MM.1S (cell line): Measurements from ENCODE around the gene TRAT1.

Experiments used
- EZH2 ChIP-seq: fragments of 300-600 bp; sonication (generic); optimal IDR thresholded peaks from 2 replicates; pipeline ENCODE3; 2017; ENCODE audit warnings: low read depth, mild to moderate bottlenecking, antibody characterized with exemption, low read length, mixed read lengths
- TF ChIP-seq, protein P1 (sequence below): fragments of 300-600 bp; sonication (generic); IDR thresholded peaks from 2 replicates; pipeline ENCODE4 v1.5.1; 2016; ENCODE audit warnings: antibody characterized with exemption, low read length, mixed read lengths

- TF ChIP-seq, protein P1, sequence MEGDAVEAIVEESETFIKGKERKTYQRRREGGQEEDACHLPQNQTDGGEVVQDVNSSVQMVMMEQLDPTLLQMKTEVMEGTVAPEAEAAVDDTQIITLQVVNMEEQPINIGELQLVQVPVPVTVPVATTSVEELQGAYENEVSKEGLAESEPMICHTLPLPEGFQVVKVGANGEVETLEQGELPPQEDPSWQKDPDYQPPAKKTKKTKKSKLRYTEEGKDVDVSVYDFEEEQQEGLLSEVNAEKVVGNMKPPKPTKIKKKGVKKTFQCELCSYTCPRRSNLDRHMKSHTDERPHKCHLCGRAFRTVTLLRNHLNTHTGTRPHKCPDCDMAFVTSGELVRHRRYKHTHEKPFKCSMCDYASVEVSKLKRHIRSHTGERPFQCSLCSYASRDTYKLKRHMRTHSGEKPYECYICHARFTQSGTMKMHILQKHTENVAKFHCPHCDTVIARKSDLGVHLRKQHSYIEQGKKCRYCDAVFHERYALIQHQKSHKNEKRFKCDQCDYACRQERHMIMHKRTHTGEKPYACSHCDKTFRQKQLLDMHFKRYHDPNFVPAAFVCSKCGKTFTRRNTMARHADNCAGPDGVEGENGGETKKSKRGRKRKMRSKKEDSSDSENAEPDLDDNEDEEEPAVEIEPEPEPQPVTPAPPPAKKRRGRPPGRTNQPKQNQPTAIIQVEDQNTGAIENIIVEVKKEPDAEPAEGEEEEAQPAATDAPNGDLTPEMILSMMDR = no peak
- TF ChIP-seq EZH2 = no peak
Measured at GRCh38 chr3:108894981-108895380, 72.4 kb downstream of the TRAT1 start.
